Endodermal cell (in vitro differentiated cells): ENCODE data around the gene IQCM. TPM values are rescaled to one million over a fixed set of nuclear protein-coding genes. Genes with fewer than 3 reads are reported as not detected.

Source experiments
- DNase-seq: peaks from one replicate; pipeline ENCODE4 v3.0.0-alpha.2; 2017
- H3K27ac ChIP-seq: 2 replicates; pipeline ENCODE4 v1.5.1; 2013; ENCODE audit warnings: mild to moderate bottlenecking, low read depth, low read length, moderate library complexity
- H3K27me3 ChIP-seq: 2 replicates; pipeline ENCODE4 v1.6.1; 2013; ENCODE audit warnings: mild to moderate bottlenecking, low read length, moderate library complexity; ENCODE audit not compliant: insufficient read depth, control insufficient read depth, poor library complexity, severe bottlenecking
- H3K36me3 ChIP-seq: 2 replicates; pipeline ENCODE4 v1.7.0; 2013; ENCODE audit warnings: mild to moderate bottlenecking, low read length, moderate library complexity; ENCODE audit not compliant: control insufficient read depth, insufficient read depth
- H3K4me1 ChIP-seq: one replicate; pipeline ENCODE4 v1.7.0; 2013; ENCODE audit warnings: low read length; ENCODE audit not compliant: control insufficient read depth, insufficient read depth
- H3K4me3 ChIP-seq: 2 replicates; pipeline ENCODE4 v1.5.1; 2013; ENCODE audit warnings: mild to moderate bottlenecking, low read length, moderate library complexity
- H3K9ac ChIP-seq: 2 replicates; pipeline ENCODE4 v1.6.1; 2013; ENCODE audit warnings: mild to moderate bottlenecking, low read length, moderate library complexity; ENCODE audit not compliant: poor library complexity, severe bottlenecking; ENCODE audit errors: extremely low read depth
- H3K9me3 ChIP-seq: 2 replicates; pipeline ENCODE4 v1.6.1; 2013; ENCODE audit warnings: mild to moderate bottlenecking, low read length, moderate library complexity; ENCODE audit not compliant: control insufficient read depth
- H3K27ac Mint-ChIP-seq: 2 replicates; pipeline ENCODE4 v1.8.0; 2020; ENCODE audit warnings: mixed read lengths
- H3K27me3 Mint-ChIP-seq: 2 replicates; pipeline ENCODE4 v1.8.0; 2021; ENCODE audit warnings: mild to moderate bottlenecking, mixed read lengths; ENCODE audit not compliant: insufficient read depth
- H3K36me3 Mint-ChIP-seq: 2 replicates; pipeline ENCODE4 v1.8.0; 2020; ENCODE audit warnings: low read depth, mixed read lengths
- H3K4me1 Mint-ChIP-seq: 2 replicates; pipeline ENCODE4 v1.8.0; 2020; ENCODE audit warnings: mixed read lengths
- H3K4me3 Mint-ChIP-seq: 2 replicates; pipeline ENCODE4 v1.8.0; 2020; ENCODE audit warnings: mild to moderate bottlenecking, moderate library complexity, mixed read lengths
- H3K9me3 Mint-ChIP-seq: 2 replicates; pipeline ENCODE4 v1.8.0; 2020; ENCODE audit warnings: mild to moderate bottlenecking, mixed read lengths
- CTCF ChIP-seq: fragments of 200-600 bp; sonication (generic); conservative IDR thresholded peaks from 2 replicates; pipeline ENCODE4 v1.5.0; 2021; ENCODE audit warnings: antibody characterized with exemption, mild to moderate bottlenecking
- WGBS, 2 experiments: methylation state at CpG; one replicate each; pipeline versions ENCODE4 v1.1.5 to v1.1.7; 2013; ENCODE audit warnings: missing lambda C conversion rate in 2 of 2, mixed read lengths in 1 of 2; ENCODE audit not compliant: insufficient coverage in 1 of 2, insufficient read length in 1 of 2; 5-methylcytosine and 5-hydroxymethylcytosine counted together
- total RNA-seq, 2 donors: library from RNA; stranded (reverse); fragmentation: NEBNext Ultra II Directional in 1 of 2; extraction: Animal tissue kit (Norgen Biotek cat#: 25700) in 1 of 2; gene quantifications; 2 replicates in 1 of 2; 3 replicates in 1 of 2; pipeline ENCODE4 v1.2.1, GENCODE V29; 2021

IQCM gene
- total RNA-seq, 2 donors from 2014 or later: not detected

- no peak for TF ChIP-seq CTCF
- no peaks in the 10 kb centered on the region for H3K9me3 ChIP-seq
- no peak overlapping the region for H3K27ac ChIP-seq
- Mint-ChIP-seq H3K27ac (no peak overlapping the region), H3K4me1 (no peaks in the 10 kb centered on the region), H3K36me3 (no peaks in the 10 kb centered on the region), H3K9me3 (no peaks in the 10 kb centered on the region), H3K4me3 (no peak overlapping the region), H3K27me3 (no peaks in the 10 kb centered on the region)
- H3K9ac ChIP-seq: no peak overlapping the region
- no peak for DNase-seq
- 83 to 96% methylated on average over 1 of the region's 2 CpGs for WGBS, 2 experiments
- no peaks in the 10 kb centered on the region for H3K36me3 ChIP-seq
- H3K4me3 ChIP-seq: no peak overlapping the region
- H3K4me1 ChIP-seq: no peaks in the 10 kb centered on the region
- H3K27me3 ChIP-seq: no peaks in the 10 kb centered on the region
These were observed 31.6 kb downstream of the IQCM start for GRCh38 chr4:149784018-149784417.

GRCh38 chr4:149781150-149781549, 34.5 kb downstream of the IQCM start:
- no peak for DNase-seq
- Histone ChIP-seq H3K27me3 (no peaks in the 10 kb centered on the region), H3K4me1 (no peaks in the 10 kb centered on the region), H3K9ac (no peak overlapping the region), H3K4me3 (no peak overlapping the region), H3K9me3 (no peaks in the 10 kb centered on the region), H3K27ac (no peak overlapping the region), H3K36me3 (no peaks in the 10 kb centered on the region)
- 86 to 89% methylated on average over 2 to 3 of the region's 3 CpGs for WGBS, 2 experiments
- H3K9me3 Mint-ChIP-seq: no peaks in the 10 kb centered on the region
- no peaks in the 10 kb centered on the region for H3K36me3 Mint-ChIP-seq
- no peak overlapping the region for H3K4me3 Mint-ChIP-seq
- no peaks in the 10 kb centered on the region for H3K4me1 Mint-ChIP-seq
- H3K27me3 Mint-ChIP-seq: no peaks in the 10 kb centered on the region
- TF ChIP-seq CTCF: no peak
- no peak overlapping the region for H3K27ac Mint-ChIP-seq

GRCh38 chr4:149768477-149768876, 47.2 kb downstream of the IQCM start:
- no peak for TF ChIP-seq CTCF
- H3K27ac ChIP-seq: no peak overlapping the region
- WGBS, 2 experiments: 89 to 100% methylated on average over 1 to 2 of the region's 2 CpGs
- no peaks in the 10 kb centered on the region for H3K9me3 ChIP-seq
- H3K27ac Mint-ChIP-seq: no peak overlapping the region
- no peak overlapping the region for H3K4me3 Mint-ChIP-seq
- no peaks in the 10 kb centered on the region for H3K36me3 Mint-ChIP-seq
- no peaks in the 10 kb centered on the region for H3K9me3 Mint-ChIP-seq
- H3K27me3 Mint-ChIP-seq: no peaks in the 10 kb centered on the region
- H3K27me3 ChIP-seq: no peaks in the 10 kb centered on the region
- H3K4me1 ChIP-seq: no peaks in the 10 kb centered on the region
- DNase-seq: no peak
- H3K4me1 Mint-ChIP-seq: no peaks in the 10 kb centered on the region
- H3K9ac ChIP-seq: no peak overlapping the region
- no peak overlapping the region for H3K4me3 ChIP-seq
- no peaks in the 10 kb centered on the region for H3K36me3 ChIP-seq
